ENCODE results near the gene SNURF.
"Not testable (repeated sequence)": the region's sequence is repeated elsewhere in the genome, so short reads cannot be mapped to it uniquely, and the experiment has no call there.

SNURF gene

GRCh38 chr15:24971772-24972171, 17.0 kb downstream of the SNURF start:
- DNase-seq, result no peak

GRCh38 chr15:24972707-24973106, 17.9 kb downstream of the SNURF start:
- DNase-seq, result not testable (repeated sequence)

GRCh38 chr15:24976932-24977331, 22.1 kb downstream of the SNURF start:
- DNase-seq, result no peak

GRCh38 chr15:24977686-24978085, 22.9 kb downstream of the SNURF start:
- DNase-seq, result no peak

- no peak for DNase-seq
Observed at GRCh38 chr15:24985224-24985623, 30.4 kb downstream of the SNURF start.

- DNase-seq, result no peak
Observed at GRCh38 chr15:24986653-24987052, 31.9 kb downstream of the SNURF start.

All from NCI-H1105 treated with DMSO at 0.1 percent for 48 hours (cell line).